GM19438 (cell line): Measurements from ENCODE around the gene AKAP6.
"Not testable (repeated sequence)": the region's sequence is repeated elsewhere in the genome, so short reads cannot be mapped to it uniquely, and the experiment has no call there.

Experiments used
- ATAC-seq: cut with Tn5 transposase; IDR thresholded peaks from one replicate; pipeline ENCODE4 v1.9.1; 2021; ENCODE audit warnings: low read depth; ENCODE audit not compliant: unreplicated experiment

Gene AKAP6

GRCh38 chr14:32432813-32433538 is 103.9 kb downstream of the AKAP6 start:
- no peak for ATAC-seq

- ATAC-seq, result no peak
Measured at GRCh38 chr14:32434180-32434579, 105.1 kb downstream of the AKAP6 start.

GRCh38 chr14:32434880-32435279 is 105.8 kb downstream of the AKAP6 start:
- ATAC-seq, result no peak

GRCh38 chr14:32435411-32435810 is 106.3 kb downstream of the AKAP6 start:
- ATAC-seq, result no peak

DNA sequence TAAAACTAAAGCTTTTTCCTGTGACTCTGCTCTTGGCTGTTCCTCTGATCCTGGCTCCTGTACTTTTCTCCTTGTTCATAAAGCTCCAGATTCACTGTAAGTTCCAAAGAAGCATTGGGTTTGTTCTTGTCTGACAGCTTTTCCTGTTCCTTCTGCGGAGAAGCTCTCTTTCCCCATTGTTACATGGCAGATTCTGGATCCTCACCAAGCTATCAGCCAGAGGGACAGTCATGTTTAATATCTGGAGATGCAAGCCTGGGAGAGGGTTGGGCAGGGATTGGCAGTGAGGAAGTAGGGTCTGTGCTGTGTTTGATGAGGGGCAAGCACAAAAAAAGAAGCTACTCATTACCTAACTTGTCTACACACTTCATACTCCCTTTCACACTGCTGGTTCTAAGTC is 107.9 kb downstream of the AKAP6 start:
- no peak for ATAC-seq

DNA sequence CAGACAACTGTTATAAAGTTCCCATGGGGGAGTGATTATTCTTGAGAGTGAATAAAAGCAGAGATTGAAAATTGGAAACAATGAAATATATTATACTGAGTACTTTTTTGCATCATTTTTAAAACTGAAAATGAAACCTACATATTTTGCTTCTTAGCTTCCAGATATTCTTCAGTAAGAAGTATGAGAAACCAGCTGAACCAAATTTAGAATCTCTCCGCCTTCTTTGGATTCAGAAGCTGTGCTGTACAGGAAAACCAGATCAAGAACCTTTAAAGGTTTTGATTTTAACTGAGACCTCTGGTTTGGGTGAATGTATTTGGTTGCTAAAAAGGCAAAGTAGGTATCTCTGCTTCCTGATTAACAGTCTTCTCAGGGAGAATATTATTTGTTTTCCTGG is 109.4 kb downstream of the AKAP6 start:
- ATAC-seq, result no peak

- no peak for ATAC-seq
Measured at GRCh38 chr14:32443890-32444661, 115.0 kb downstream of the AKAP6 start.

- no peak for ATAC-seq
Measured at GRCh38 chr14:32447371-32447770, 118.3 kb downstream of the AKAP6 start.

DNA sequence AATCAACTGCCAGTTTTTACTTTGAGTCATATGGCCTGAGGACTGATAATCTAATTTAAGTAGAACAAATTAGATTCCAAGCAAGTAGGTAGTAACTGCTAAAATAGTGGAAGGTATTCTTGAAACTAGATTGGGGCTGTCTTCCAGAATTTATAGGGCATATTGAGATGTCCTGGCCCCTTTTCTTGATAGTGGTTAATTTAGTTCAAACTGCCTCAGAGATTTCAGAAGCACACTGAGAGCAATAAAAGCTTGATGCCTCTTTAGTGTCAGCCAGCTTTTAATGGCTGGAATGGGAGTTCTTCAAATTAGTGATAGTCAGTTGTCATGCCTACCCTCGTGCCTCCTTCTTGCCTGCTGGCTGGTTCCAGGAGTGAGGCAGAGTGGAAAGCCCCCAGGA is 120.5 kb downstream of the AKAP6 start:
- ATAC-seq, result no peak

DNA sequence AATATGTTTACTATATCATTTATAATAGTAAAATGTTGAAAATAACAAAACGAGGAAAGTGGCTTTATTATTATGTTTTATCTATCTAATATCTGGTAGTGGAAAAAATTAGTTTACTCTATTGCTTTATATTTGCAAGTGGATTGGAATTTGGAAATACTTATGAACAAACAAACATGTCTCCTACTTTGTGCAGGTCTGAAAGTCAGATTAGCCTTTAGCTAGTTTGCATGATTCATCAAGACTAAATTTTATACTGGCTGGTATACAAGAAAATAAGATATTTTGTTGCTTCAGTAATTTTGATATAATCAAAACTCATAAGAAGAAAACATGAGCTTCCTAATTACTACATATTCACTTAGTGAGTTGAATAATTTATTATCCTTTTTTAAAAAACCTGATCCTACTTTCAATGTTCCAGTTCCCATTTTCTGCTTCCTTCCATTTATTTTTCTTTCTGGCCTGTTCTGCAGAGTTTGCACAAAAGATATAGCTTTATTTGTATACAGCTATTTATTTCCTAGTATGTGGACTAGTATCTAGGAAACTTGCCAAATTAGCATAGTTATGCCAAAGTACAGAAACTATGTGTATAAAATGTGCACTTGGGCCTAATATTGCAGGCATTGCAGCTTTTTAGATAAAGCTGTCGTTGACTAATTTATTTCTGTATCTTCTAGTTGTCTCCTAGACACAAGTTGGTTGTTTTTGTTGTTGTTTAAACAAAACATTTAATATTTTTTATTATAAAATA is 122.0 kb downstream of the AKAP6 start:
- no peak for ATAC-seq

GRCh38 chr14:32453857-32454810 is 125.0 kb downstream of the AKAP6 start:
- no peak for ATAC-seq

GRCh38 chr14:32457213-32457920 is 128.3 kb downstream of the AKAP6 start:
- ATAC-seq, result no peak

GRCh38 chr14:32458720-32459119 is 129.6 kb downstream of the AKAP6 start:
- ATAC-seq, result no peak

- ATAC-seq, result no peak
Measured at GRCh38 chr14:32460267-32460666, 131.2 kb downstream of the AKAP6 start.

GRCh38 chr14:32462553-32462952 is 133.5 kb downstream of the AKAP6 start:
- not testable (repeated sequence) for ATAC-seq

GRCh38 chr14:32468955-32469354 is 139.9 kb downstream of the AKAP6 start:
- no peak for ATAC-seq

DNA sequence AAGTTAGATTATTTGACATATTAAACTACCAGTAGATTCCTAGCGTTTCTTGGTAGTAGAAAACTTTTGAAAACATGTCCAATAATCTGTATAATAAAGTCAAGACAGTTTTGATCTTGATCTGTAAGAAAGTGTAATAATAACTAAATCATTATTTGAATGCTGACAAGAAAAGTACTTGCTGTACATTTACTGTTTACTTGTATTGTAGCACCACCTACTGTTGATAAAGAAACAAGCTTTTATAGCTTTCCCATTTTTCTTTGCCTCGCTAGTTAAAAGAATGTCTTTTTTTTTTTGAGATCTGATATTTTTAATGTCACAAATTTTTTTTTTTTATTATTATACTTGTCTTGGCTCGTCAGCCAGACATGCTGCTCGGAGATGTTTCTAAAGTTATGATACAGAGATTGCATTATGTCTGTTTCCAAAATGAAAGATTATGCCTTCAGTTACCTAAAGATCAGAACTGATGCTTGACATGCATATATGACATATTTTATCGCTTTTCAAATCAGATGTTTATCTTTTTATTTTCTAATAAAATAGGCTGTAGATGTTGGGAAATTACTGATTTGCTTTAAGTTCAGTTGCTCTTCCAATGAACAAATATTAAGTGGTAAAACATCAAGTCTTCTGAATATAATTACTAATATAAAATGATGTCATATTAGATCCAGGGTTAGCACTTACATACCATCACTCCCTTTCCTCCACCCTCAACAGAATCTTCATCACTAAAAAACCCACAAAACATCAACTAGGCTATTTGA is 140.5 kb downstream of the AKAP6 start:
- ATAC-seq, result no peak

GRCh38 chr14:32470161-32470715 is 141.1 kb downstream of the AKAP6 start:
- no peak for ATAC-seq

DNA sequence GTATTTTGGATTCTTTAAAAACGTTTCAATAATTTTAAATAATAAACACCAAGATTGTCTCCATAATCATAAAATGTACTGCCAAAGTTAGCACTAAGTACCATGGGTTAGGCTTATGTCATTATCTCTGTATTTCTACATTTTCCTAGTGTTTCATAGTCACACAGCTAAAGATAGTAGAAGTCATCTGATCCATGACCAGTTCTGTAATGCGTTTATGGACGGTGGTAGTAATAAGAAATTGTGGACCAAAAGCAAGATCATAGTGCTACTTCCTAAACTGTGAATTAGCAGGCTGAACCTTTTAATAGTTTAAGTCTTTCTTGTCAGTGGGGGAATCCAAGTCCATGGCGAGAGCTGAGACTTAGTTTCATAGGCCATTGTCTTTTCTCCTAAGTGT is 142.1 kb downstream of the AKAP6 start:
- no peak for ATAC-seq
